Mucosa of rectum (tissue), 2 donors: ENCODE data around the gene DMRT2.

Experiments
- H3K27ac ChIP-seq, 2 donors: one replicate each; pipeline ENCODE4 v1.7.0; 2013; ENCODE audit warnings: inconsistent platforms in 2 of 2, low read depth in 2 of 2, low read length in 2 of 2
- H3K27me3 ChIP-seq, 2 donors: one replicate each; pipeline ENCODE4 v1.7.0; 2013; ENCODE audit warnings: low read length in 2 of 2; ENCODE audit not compliant: control insufficient read depth in 2 of 2, insufficient read depth in 2 of 2
- H3K36me3 ChIP-seq, 2 donors: one replicate each; pipeline ENCODE4 v1.7.0; 2013; ENCODE audit warnings: low read length in 2 of 2; ENCODE audit not compliant: control insufficient read depth in 2 of 2, insufficient read depth in 2 of 2
- H3K4me1 ChIP-seq, 2 donors: one replicate each; pipeline ENCODE4 v1.7.0; 2013; ENCODE audit warnings: low read length in 2 of 2, mild to moderate bottlenecking in 1 of 2; ENCODE audit not compliant: control insufficient read depth in 2 of 2, insufficient read depth in 2 of 2
- H3K4me3 ChIP-seq, 2 donors: one replicate each; pipeline ENCODE4 v1.7.0; 2013; ENCODE audit warnings: low read length in 2 of 2
- H3K9ac ChIP-seq, 2 donors: one replicate each; pipeline ENCODE4 v1.7.0; 2013; ENCODE audit warnings: low read length in 2 of 2, low read depth in 1 of 2, mild to moderate bottlenecking in 1 of 2
- H3K9me3 ChIP-seq, 2 donors: one replicate each; pipeline ENCODE4 v1.7.0; 2013; ENCODE audit warnings: low read length in 2 of 2; ENCODE audit not compliant: control insufficient read depth in 2 of 2
- donor health status: healthy.
- donor health status: Normal muscosa, but diverticular disease.

DMRT2 gene

GRCh38 chr9:1053986-1054425 lies 3.8 kb downstream of the DMRT2 start:
- H3K9me3 ChIP-seq: no peaks in the 10 kb centered on the region
- no peak overlapping the region for H3K4me3 ChIP-seq
- peaks cover 16 to 25% of the 10 kb centered on the region in 2 donors for H3K27me3 ChIP-seq
- H3K36me3 ChIP-seq: no peaks in the 10 kb centered on the region
- no peak overlapping the region for H3K9ac ChIP-seq
- H3K4me1 ChIP-seq: peaks cover 12 to 17% of the 10 kb centered on the region in 2 donors
- no peak overlapping the region for H3K27ac ChIP-seq

DNA sequence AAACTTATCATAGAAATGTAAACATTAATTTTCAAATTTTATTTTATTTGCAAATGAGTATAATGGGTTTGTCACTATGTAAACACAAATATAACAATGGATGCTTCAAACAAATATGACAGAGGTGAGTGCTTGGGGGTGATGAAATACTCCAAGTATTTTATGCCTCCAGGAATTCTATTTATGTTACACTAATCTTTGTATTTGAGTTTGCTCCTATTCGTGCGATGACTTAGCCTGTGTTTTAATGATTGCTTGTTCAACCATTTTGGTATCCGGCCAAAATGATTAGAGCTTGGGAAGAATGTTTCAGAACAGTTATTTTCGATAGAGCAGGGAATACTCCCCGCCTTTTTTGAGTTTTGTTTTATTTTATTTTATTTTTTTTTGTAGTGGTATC lies 5.0 kb downstream of the DMRT2 start:
- Histone ChIP-seq H3K27ac (no peak overlapping the region), H3K4me3 (no peak overlapping the region), H3K36me3 (no peaks in the 10 kb centered on the region), H3K27me3 (peaks cover 16 to 23% of the 10 kb centered on the region in 2 donors), H3K4me1 (peaks cover 7 to 10% of the 10 kb centered on the region in 2 donors), H3K9ac (no peak overlapping the region), H3K9me3 (no peaks in the 10 kb centered on the region)

DNA sequence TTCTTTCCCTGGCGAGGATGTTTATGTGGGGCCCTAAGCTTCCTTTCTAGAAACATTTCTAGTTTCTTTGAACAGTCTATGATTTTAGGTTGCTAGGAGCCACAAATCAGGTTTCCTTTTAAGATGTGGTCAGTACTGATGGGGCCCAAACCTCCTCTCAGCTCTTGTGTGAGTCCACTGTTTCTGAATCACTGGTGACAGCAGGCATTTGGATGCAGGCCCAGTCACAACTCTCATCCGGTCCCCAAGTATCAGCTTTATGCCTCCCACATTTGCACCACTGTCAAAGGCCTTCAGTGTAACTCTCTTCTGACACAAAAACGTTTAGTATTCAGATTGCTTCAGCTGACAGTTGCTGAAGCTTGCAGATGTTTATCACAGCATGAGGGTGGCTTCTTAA lies 7.8 kb downstream of the DMRT2 start:
- Histone ChIP-seq H3K36me3 (no peaks in the 10 kb centered on the region), H3K4me3 (no peak overlapping the region), H3K27ac (no peak overlapping the region), H3K4me1 (no peaks in the 10 kb centered on the region), H3K9me3 (no peaks in the 10 kb centered on the region), H3K9ac (no peak overlapping the region), H3K27me3 (peaks cover 6 to 10% of the 10 kb centered on the region in 2 donors)

DNA sequence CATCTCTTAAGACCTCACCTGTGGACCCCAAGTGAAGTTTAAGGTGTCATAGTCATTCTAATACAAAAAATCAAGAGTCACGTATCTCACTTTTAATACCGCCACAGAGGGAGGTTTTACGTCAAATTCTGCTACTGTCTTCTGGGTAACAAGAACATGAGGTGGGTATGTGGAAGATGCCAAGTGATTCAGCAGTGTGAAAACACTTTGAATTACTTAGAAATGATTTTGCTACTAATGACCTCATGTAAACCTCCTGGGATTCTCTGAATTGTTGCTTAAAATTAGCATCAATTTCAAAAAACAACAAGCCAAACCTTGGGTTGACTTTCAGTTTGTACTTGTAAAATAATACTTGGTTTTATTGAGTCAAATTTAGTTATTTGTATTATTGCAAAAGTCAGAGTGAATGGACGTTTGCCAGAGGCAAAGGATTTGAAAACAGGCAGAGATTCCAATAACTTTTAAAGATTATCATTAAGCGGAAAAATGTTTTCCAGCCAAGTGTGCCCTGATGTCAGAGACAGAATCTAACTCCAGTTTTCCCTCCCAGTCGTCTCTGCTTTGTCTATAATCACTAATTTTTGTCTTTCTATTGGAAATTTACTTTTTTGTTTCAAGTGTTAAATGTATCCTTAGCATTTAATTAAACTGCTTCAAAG lies 8.8 kb downstream of the DMRT2 start:
- no peaks in the 10 kb centered on the region for H3K36me3 ChIP-seq
- H3K4me1 ChIP-seq: no peaks in the 10 kb centered on the region
- no peak overlapping the region for H3K9ac ChIP-seq
- no peaks in the 10 kb centered on the region for H3K9me3 ChIP-seq
- peaks cover 2 to 6% of the 10 kb centered on the region in 2 donors for H3K27me3 ChIP-seq
- no peak overlapping the region for H3K4me3 ChIP-seq
- H3K27ac ChIP-seq: no peak overlapping the region

DNA sequence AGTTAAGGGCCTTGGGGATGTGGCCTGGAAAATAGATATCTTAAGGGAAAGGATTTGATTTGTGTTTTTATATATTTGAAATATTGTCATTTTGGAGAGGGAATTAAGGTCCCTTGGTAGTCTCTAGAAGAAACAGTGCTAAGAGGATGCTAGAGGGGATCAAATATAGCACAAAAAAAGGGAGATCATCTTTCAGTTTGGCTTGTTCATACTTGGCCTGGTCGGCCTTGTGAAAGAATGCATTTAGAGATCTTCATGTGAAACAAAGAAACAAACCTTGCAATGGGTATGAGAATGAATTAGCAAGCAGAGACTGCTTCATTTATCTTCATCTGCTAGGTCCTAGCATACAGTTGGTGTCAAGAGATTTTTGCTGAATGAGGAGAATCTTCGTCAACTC lies 15.0 kb downstream of the DMRT2 start:
- H3K36me3 ChIP-seq: no peaks in the 10 kb centered on the region
- no peak overlapping the region for H3K27ac ChIP-seq
- H3K4me1 ChIP-seq: no peaks in the 10 kb centered on the region
- H3K27me3 ChIP-seq: no peaks in the 10 kb centered on the region
- H3K4me3 ChIP-seq: no peak overlapping the region
- no peaks in the 10 kb centered on the region for H3K9me3 ChIP-seq
- H3K9ac ChIP-seq: no peak overlapping the region

DNA sequence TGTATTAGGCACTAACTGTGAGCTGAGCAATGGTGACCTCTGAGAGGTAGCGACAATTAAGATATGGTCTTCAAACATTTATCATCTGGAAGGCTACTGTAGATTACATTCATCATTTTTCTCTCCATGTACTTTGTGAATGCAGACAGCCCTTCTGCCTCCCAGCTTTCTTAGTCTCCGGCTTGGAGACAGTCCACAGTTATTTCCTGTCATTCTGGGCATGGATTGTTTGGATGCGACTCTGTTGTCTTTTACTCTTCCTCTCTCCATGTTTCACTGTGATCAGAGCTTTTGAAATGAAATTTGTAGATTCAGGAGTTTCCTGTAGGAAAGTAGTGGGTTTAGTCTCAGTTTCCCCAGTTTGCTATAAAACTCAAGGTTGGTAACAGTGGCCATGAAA lies 20.5 kb downstream of the DMRT2 start:
- no peaks in the 10 kb centered on the region for H3K9me3 ChIP-seq
- H3K36me3 ChIP-seq: no peaks in the 10 kb centered on the region
- H3K4me3 ChIP-seq: no peak overlapping the region
- peaks cover 0 to 6% of the 10 kb centered on the region in 2 donors for H3K4me1 ChIP-seq
- peak overlapping the region in 1 of 2 donors; percentile 86 for H3K27ac ChIP-seq
- H3K27me3 ChIP-seq: peaks cover 0 to 3% of the 10 kb centered on the region in 2 donors
- no peak overlapping the region for H3K9ac ChIP-seq

- peak overlapping the region in 1 of 2 donors; percentile 34 for H3K9ac ChIP-seq
Observed at GRCh38 chr9:1071730-1072129, 21.6 kb downstream of the DMRT2 start.

DNA sequence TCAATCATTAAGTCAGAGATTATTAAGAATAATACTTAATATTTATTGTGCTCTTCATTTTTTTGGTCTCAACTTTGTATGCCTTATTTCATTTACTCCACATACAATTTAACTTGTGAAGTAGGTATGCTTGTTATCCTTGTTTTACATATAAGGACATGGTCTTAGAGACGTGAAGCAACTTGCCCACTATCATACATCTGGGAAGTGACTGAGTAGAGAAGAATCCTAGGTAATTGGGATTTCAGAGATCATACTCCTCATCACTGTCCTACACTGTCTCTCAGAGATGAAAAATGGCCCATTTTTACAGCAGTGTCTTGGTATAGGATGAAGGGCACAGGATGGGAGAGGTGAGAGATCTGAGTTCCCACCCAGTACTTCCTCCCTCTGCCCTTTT lies 23.3 kb downstream of the DMRT2 start:
- peaks cover 0 to 6% of the 10 kb centered on the region in 2 donors for H3K4me1 ChIP-seq
- H3K36me3 ChIP-seq: no peaks in the 10 kb centered on the region
- no peak overlapping the region for H3K9ac ChIP-seq
- peaks cover 0 to 3% of the 10 kb centered on the region in 2 donors for H3K27me3 ChIP-seq
- H3K4me3 ChIP-seq: no peak overlapping the region
- no peaks in the 10 kb centered on the region for H3K9me3 ChIP-seq
- no peak overlapping the region for H3K27ac ChIP-seq

More at GRCh38 chr9:1071730-1072129, 21.6 kb downstream of the DMRT2 start:
- peak overlapping the region in 1 of 2 donors; percentile 16 for H3K4me3 ChIP-seq
- H3K27ac ChIP-seq: peak overlapping the region; percentile 74 to 86
- H3K27me3 ChIP-seq: peaks cover 0 to 3% of the 10 kb centered on the region in 2 donors
- H3K36me3 ChIP-seq: no peaks in the 10 kb centered on the region
- H3K4me1 ChIP-seq: peaks cover 0 to 6% of the 10 kb centered on the region in 2 donors
- no peaks in the 10 kb centered on the region for H3K9me3 ChIP-seq

DNA sequence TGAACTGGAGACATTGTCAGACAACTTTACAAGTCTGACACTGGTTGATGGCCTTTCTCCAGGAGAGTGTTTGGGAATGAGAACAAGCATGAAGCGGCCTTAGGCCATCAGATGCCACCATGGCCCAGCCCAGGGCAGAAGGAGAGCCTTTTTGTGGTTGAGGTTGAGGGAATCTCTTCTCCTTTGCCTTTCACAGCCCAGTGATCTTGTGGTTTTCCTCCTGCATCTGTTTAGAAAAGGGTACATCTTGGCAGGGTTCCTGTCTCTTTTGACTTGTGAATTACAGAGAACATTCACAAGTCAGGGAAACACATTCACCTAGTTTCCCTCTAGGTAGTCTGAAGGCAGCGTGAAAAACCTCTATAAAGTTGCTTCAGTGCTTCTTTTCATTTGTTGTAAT lies 27.5 kb downstream of the DMRT2 start:
- no peak overlapping the region for H3K9ac ChIP-seq
- H3K27ac ChIP-seq: no peak overlapping the region
- H3K9me3 ChIP-seq: no peaks in the 10 kb centered on the region
- H3K4me3 ChIP-seq: no peak overlapping the region
- no peaks in the 10 kb centered on the region for H3K27me3 ChIP-seq
- H3K4me1 ChIP-seq: no peaks in the 10 kb centered on the region
- no peaks in the 10 kb centered on the region for H3K36me3 ChIP-seq

- Histone ChIP-seq H3K9me3 (no peaks in the 10 kb centered on the region), H3K4me1 (no peaks in the 10 kb centered on the region), H3K4me3 (peak overlapping the region in 1 of 2 donors; percentile 54), H3K27me3 (no peaks in the 10 kb centered on the region), H3K27ac (no peak overlapping the region), H3K36me3 (no peaks in the 10 kb centered on the region), H3K9ac (no peak overlapping the region)
Observed at GRCh38 chr9:1083325-1083913, 33.3 kb downstream of the DMRT2 start.
